H54 (cell line): ENCODE data around the gene OPCML.

Experiments used
- DNase-seq: peaks from one replicate; pipeline ENCODE4 v3.0.0; 2011; ENCODE audit warnings: low spot score, mixed read lengths; ENCODE audit not compliant: insufficient read length
- FAIRE-seq: peaks from 3 replicates; lab custom pipeline; 2011; peaks lifted over from hg19 to GRCh38; lab: Jason Lieb, UNC
- POLR2A ChIP-seq: IDR thresholded peaks from 2 replicates; pipeline ENCODE4 v1.6.1; 2011; ENCODE audit warnings: low read depth, mild to moderate bottlenecking, low read length

OPCML gene

GRCh38 chr11:132910011-132910760, 622.1 kb downstream of the OPCML start:
- DNase-seq (no peak), FAIRE-seq (no peak)
- no peak for TF ChIP-seq POLR2A

- FAIRE-seq (no peak), DNase-seq (no peak)
- TF ChIP-seq POLR2A = no peak
These were observed 623.2 kb downstream of the OPCML start for GRCh38 chr11:132909021-132909606.

GRCh38 chr11:132908414-132908810, 623.9 kb downstream of the OPCML start:
- FAIRE-seq (no peak), DNase-seq (no peak)
- no peak for TF ChIP-seq POLR2A

GRCh38 chr11:132907651-132908413, 624.5 kb downstream of the OPCML start:
- no peak for FAIRE-seq
- no peak for TF ChIP-seq POLR2A
- no peak for DNase-seq

GRCh38 chr11:132904607-132905006, 627.7 kb downstream of the OPCML start:
- DNase-seq (no peak), FAIRE-seq (no peak)

GRCh38 chr11:132904091-132904490, 628.2 kb downstream of the OPCML start:
- no peak for TF ChIP-seq POLR2A
- DNase-seq (no peak), FAIRE-seq (no peak)

More at GRCh38 chr11:132904607-132905006, 627.7 kb downstream of the OPCML start:
- TF ChIP-seq POLR2A = no peak

GRCh38 chr11:132901638-132902471, 630.4 kb downstream of the OPCML start:
- FAIRE-seq = no peak
- no peak for TF ChIP-seq POLR2A

GRCh38 chr11:132898676-132899075, 633.6 kb downstream of the OPCML start:
- no peak for FAIRE-seq
- DNase-seq = no peak
- no peak for TF ChIP-seq POLR2A

More at GRCh38 chr11:132901638-132902471, 630.4 kb downstream of the OPCML start:
- DNase-seq = no peak

GRCh38 chr11:132898021-132898420, 634.3 kb downstream of the OPCML start:
- DNase-seq = no peak
- TF ChIP-seq POLR2A = no peak
- no peak for FAIRE-seq

GRCh38 chr11:132895340-132895739, 637.0 kb downstream of the OPCML start:
- no peak for DNase-seq
- no peak for FAIRE-seq

GRCh38 chr11:132894606-132895005, 637.7 kb downstream of the OPCML start:
- TF ChIP-seq POLR2A = no peak
- DNase-seq (no peak), FAIRE-seq (no peak)

More at GRCh38 chr11:132895340-132895739, 637.0 kb downstream of the OPCML start:
- TF ChIP-seq POLR2A = no peak

GRCh38 chr11:132892876-132893275, 639.4 kb downstream of the OPCML start:
- DNase-seq (no peak), FAIRE-seq (no peak)
- no peak for TF ChIP-seq POLR2A

- DNase-seq = no peak
- no peak for TF ChIP-seq POLR2A
- FAIRE-seq = no peak
These were observed 644.1 kb downstream of the OPCML start for GRCh38 chr11:132888226-132888625.
